Prostate gland (tissue), 2 donors: ENCODE data around the gene PLPP1. TPM values are rescaled to one million over a fixed set of nuclear protein-coding genes. Genes with fewer than 3 reads are reported as not detected.

Experiments
- DNase-seq: peaks from one replicate; pipeline ENCODE4 v3.0.0-alpha.2; 2019; ENCODE audit warnings: low spot score
- H3K27ac ChIP-seq, 2 donors: fragments of 200-600 bp; sonication (generic); 2 replicates each; pipeline ENCODE4 v1.5.1; 2017 to 2019
- H3K27me3 ChIP-seq: fragments of 200-600 bp; sonication (generic); replicated peaks from 2 replicates; pipeline ENCODE4 v1.5.1; 2019; ENCODE audit not compliant: insufficient read depth
- H3K36me3 ChIP-seq, 2 donors: fragments of 200-600 bp; sonication (generic); 1 replicate in 1 of 2; 2 replicates in 1 of 2; pipeline versions ENCODE4 v1.5.1 to v1.8.1; 2017 to 2019
- H3K4me1 ChIP-seq: fragments of 200-600 bp; sonication (generic); replicated peaks from 2 replicates; pipeline ENCODE4 v1.5.1; 2019
- H3K4me3 ChIP-seq, 2 donors: fragments of 200-600 bp; sonication (generic); 2 replicates each; pipeline ENCODE4 v1.5.1; 2017 to 2019
- H3K9me3 ChIP-seq: fragments of 200-600 bp; sonication (generic); 2 replicates; pipeline ENCODE4 v1.5.1; 2017
- POLR2A ChIP-seq: fragments of 450-650 bp; IDR thresholded peaks from one replicate; pipeline ENCODE4 v1.6.1; 2016; ENCODE audit warnings: antibody characterized with exemption, mild to moderate bottlenecking
- POLR2AphosphoS5 ChIP-seq: sonication (generic); formaldehyde crosslinking; IDR thresholded peaks from one replicate; pipeline ENCODE4 v1.6.1; 2017; ENCODE audit warnings: antibody characterized with exemption
- WGBS: methylation state at CpG from one replicate; pipeline ENCODE4 v1.1.5; 2018; 5-methylcytosine and 5-hydroxymethylcytosine counted together
- intact Hi-C: fragments of 100-400 bp; cut with DNase I; formaldehyde crosslinking; loops from one replicate; pipeline ENCODE4 v1.14.2; 2022
- total RNA-seq, 2 donors: library from RNA; depleted of rRNA; stranded (reverse); fragments of >200 nt; gene quantifications; one replicate each; pipeline ENCODE4 v1.1.0, GENCODE V29; 2016
- TF ChIP-seq, protein P1 (sequence below), 4 experiments: fragments of 200-600 bp in 2 of 4; fragments of 450-650 bp in 2 of 4; sonication (generic) in 2 of 4; IDR thresholded peaks; 1 replicate in 3 of 4; 2 replicates in 1 of 4; pipeline ENCODE4 v1.5.1; 2016 to 2019; ENCODE audit warnings: antibody characterized with exemption in 4 of 4, mild to moderate bottlenecking in 2 of 4, moderate library complexity in 2 of 4

Gene PLPP1
- total RNA-seq, 2 donors from 2014 or later, result 823 to 5,059 TPM

DNA sequence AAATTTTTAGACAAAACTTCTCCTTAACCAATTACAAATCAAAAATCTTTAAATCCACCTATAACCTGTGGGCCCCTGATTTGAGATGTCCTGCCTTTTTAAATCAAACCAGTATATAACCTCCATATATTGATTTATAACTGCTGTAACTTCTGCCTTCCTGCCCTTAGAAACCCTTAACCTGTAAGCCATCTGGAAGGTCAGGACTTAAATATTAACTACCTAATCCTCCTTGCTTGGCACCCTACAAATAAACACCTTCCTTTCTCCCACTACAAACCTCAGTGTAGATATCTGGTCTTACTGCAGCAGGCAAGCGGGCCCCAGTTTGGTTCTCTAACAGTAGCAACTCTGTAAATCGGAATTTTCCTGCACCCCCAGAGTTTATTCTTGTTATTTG lies 143.1 kb downstream of the PLPP1 start:
- TF ChIP-seq, protein P1, sequence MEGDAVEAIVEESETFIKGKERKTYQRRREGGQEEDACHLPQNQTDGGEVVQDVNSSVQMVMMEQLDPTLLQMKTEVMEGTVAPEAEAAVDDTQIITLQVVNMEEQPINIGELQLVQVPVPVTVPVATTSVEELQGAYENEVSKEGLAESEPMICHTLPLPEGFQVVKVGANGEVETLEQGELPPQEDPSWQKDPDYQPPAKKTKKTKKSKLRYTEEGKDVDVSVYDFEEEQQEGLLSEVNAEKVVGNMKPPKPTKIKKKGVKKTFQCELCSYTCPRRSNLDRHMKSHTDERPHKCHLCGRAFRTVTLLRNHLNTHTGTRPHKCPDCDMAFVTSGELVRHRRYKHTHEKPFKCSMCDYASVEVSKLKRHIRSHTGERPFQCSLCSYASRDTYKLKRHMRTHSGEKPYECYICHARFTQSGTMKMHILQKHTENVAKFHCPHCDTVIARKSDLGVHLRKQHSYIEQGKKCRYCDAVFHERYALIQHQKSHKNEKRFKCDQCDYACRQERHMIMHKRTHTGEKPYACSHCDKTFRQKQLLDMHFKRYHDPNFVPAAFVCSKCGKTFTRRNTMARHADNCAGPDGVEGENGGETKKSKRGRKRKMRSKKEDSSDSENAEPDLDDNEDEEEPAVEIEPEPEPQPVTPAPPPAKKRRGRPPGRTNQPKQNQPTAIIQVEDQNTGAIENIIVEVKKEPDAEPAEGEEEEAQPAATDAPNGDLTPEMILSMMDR (IDR thresholded peaks at IDR 0.05), result no peak
- TF ChIP-seq POLR2AphosphoS5 (no peak), POLR2A (no peak)
- Histone ChIP-seq H3K4me3 (no peak overlapping the region), H3K27ac (no peak overlapping the region), H3K4me1 (no peaks in the 10 kb centered on the region), H3K9me3 (no peaks in the 10 kb centered on the region), H3K27me3 (no peaks in the 10 kb centered on the region), H3K36me3 (no peaks in the 10 kb centered on the region)
- 95% methylated on average over 2 of the region's 2 CpGs for WGBS
- intact Hi-C loops, result no loop called here
- DNase-seq, result no peak

DNA sequence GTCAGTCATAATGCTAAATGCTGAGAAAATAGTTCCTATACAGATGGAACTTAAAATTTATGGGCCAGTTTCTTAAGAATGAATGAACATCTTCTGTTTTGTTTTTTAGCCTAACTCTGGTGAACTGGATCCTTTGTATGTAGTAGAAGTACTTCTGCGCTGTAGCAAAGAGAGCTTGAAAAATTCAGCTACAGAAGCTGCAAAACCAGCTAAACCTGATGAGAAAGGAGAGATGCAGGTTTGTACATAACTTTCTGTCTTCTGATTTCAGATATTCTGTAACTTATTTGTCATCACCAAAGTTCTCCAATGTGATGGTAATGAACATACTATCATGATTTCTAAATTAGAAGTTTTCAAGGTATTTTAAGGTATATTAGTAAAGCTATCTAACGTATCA lies 146.9 kb downstream of the PLPP1 start:
- no peaks in the 10 kb centered on the region for H3K4me1 ChIP-seq
- no peak overlapping the region for H3K4me3 ChIP-seq
- DNase-seq, result peak; percentile 32
- intact Hi-C loops, result no loop called here
- H3K27me3 ChIP-seq, result no peaks in the 10 kb centered on the region
- whole genome bisulfite sequencing, result 62% methylated on average over 2 of the region's 2 CpGs
- H3K9me3 ChIP-seq, result no peaks in the 10 kb centered on the region
- H3K36me3 ChIP-seq, result no peaks in the 10 kb centered on the region
- TF ChIP-seq POLR2AphosphoS5 (peak; percentile 80), POLR2A (no peak)
- H3K27ac ChIP-seq, result peak overlapping the region in 1 of 2 donors; percentile 18

DNA sequence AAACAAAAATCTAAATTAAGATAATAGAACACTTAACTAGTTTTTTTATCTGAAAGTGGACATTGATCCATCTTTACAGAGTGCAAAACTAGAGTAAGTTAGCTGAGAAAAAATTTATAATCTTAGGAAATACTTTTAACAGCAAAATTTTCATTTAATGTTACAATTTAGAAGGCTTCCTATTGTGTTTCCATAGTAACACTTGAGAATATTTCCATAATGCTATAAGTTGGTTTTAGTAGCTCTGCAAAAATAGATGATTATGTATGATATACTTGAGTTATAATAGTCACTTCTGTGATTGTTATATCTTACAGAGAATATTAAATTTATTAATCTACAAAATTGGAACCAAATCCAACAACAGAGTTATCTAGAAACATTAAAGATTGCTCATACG lies 148.4 kb downstream of the PLPP1 start:
- H3K9me3 ChIP-seq, result no peaks in the 10 kb centered on the region
- no peak for TF ChIP-seq POLR2A
- TF ChIP-seq, protein P1 (IDR thresholded peaks at IDR 0.05), result no peak
- no peak for TF ChIP-seq POLR2AphosphoS5
- H3K36me3 ChIP-seq, result no peaks in the 10 kb centered on the region
- no peaks in the 10 kb centered on the region for H3K27me3 ChIP-seq
- intact Hi-C loops, result no loop called here
- no peak for DNase-seq
- H3K27ac ChIP-seq, result no peak overlapping the region
- no peaks in the 10 kb centered on the region for H3K4me1 ChIP-seq
- 93% methylated on average over 1 of the region's 1 CpG for WGBS
- no peak overlapping the region for H3K4me3 ChIP-seq

DNA sequence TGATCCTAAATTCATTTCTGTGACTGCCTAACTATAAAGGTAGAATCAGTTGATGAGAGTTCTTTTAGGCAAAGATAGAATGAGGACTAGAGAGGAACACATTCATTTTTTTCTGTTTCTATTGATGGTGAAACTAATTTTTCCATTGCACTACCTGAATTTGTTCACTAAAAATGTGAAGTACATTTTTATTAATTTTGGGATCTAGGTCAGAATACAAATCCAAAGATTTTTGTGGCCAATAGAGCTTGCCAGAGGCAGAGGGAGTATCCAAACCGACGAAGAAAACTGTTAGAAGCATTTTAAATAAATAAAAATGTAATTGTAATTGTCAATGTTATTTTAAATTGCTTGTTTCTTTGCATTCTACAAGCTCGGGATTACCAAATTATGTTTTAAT lies 148.9 kb downstream of the PLPP1 start:
- Histone ChIP-seq H3K9me3 (no peaks in the 10 kb centered on the region), H3K27me3 (no peaks in the 10 kb centered on the region), H3K4me3 (no peak overlapping the region), H3K36me3 (no peaks in the 10 kb centered on the region), H3K4me1 (no peaks in the 10 kb centered on the region), H3K27ac (no peak overlapping the region)
- no peak for TF ChIP-seq POLR2A
- DNase-seq, result no peak
- WGBS, result 79% methylated on average over 3 of the region's 3 CpGs
- intact Hi-C loops, result no loop called here

DNA sequence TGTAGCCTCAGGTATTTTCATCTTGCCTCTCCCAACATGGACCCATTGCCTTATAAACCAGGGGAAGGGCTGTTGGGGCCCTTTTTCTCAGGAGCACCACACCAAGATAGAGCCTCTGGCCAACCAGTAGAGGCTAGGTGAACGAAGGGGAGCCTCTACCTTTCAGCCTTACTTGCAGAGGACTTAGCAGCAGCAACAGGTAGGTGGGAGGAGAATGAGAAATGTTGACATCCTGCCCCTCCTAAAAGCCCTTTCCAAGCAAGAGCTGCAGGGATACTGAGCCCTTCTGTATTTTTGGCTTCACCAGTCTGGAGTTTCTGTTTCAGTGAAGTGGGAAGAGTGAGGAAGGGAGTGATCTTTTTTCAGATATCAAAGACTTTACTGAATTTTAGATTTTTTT lies 149.5 kb downstream of the PLPP1 start:
- H3K36me3 ChIP-seq, result no peaks in the 10 kb centered on the region
- no peak overlapping the region for H3K4me3 ChIP-seq
- H3K27ac ChIP-seq, result no peak overlapping the region
- 85% methylated on average over 1 of the region's 1 CpG for WGBS
- TF ChIP-seq, protein P1 (IDR thresholded peaks at IDR 0.05), result no peak
- no peak for TF ChIP-seq POLR2A
- no peak for TF ChIP-seq POLR2AphosphoS5
- no peaks in the 10 kb centered on the region for H3K9me3 ChIP-seq
- intact Hi-C loops, result no loop called here
- no peaks in the 10 kb centered on the region for H3K27me3 ChIP-seq
- no peak for DNase-seq
- H3K4me1 ChIP-seq, result no peaks in the 10 kb centered on the region

DNA sequence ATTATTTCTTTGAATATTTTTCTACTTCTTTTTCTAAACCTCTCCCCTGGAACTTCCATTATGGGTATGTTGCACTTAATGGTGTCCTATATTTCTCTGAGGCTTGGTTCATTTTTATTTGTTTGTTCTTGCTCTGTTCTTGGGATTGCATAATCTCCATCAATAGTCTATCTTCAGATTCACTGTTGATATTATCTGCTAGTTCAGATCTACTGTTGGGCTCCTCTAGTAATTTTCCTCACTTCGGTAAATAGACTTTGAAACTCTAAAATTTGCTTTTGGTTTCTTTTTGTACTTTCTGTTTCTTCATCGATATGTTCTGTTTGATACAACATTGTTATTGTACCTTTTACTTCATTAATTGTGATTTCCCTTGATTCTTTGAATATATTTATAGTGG lies 150.7 kb downstream of the PLPP1 start:
- Histone ChIP-seq H3K9me3 (no peaks in the 10 kb centered on the region), H3K36me3 (no peaks in the 10 kb centered on the region), H3K4me3 (no peak overlapping the region), H3K4me1 (no peaks in the 10 kb centered on the region), H3K27me3 (no peaks in the 10 kb centered on the region), H3K27ac (peak overlapping the region in 1 of 2 donors; percentile 14)
- DNase-seq, result no peak
- intact Hi-C loops, result no loop called here
- 79% methylated on average over 2 of the region's 2 CpGs for WGBS
- TF ChIP-seq POLR2A, result no peak
- TF ChIP-seq POLR2AphosphoS5, result no peak
- TF ChIP-seq, protein P1 (IDR thresholded peaks at IDR 0.05), result no peak
